Activated naive CD8-positive, alpha-beta T cell treated with anti-CD3 and anti-CD28 coated beads, Interleukin-2, amount 10 ng/mL, durations not matched to agents 7 days and 5 days (primary cell): ENCODE data around the gene KPNA3. TPM values are rescaled to one million over a fixed set of nuclear protein-coding genes. Genes with fewer than 3 reads are reported as not detected.
"Not testable (repeated sequence)": the region's sequence is repeated elsewhere in the genome, so short reads cannot be mapped to it uniquely, and the experiment has no call there.

Experiments
- ATAC-seq: fragments of 150-1000 bp; cut with Tn5 transposase; one replicate; pipeline ENCODE4 v1.10.0; 2021; ENCODE audit warnings: low read depth, moderate library complexity
- POLR2A ChIA-PET: fragments of 350-600 bp; sonication (Branson Sonifier 250); formaldehyde crosslinking; loops from one replicate; lab custom pipeline; 2021; ENCODE audit warnings: antibody characterized with exemption; lab: Charles Lee
- DNase-seq: peaks from one replicate; pipeline ENCODE4 v3.0.0; 2021
- H3K27ac Mint-ChIP-seq: one replicate; pipeline ENCODE4 v1.8.0; 2022; ENCODE audit warnings: mild to moderate bottlenecking, mixed read lengths
- H3K27me3 Mint-ChIP-seq: one replicate; pipeline ENCODE4 v1.8.0; 2022; ENCODE audit warnings: mild to moderate bottlenecking, moderate library complexity, mixed read lengths
- H3K36me3 Mint-ChIP-seq: one replicate; pipeline ENCODE4 v1.8.0; 2021; ENCODE audit warnings: mild to moderate bottlenecking, mixed read lengths
- H3K4me1 Mint-ChIP-seq: one replicate; pipeline ENCODE4 v1.8.0; 2021; ENCODE audit warnings: mixed read lengths
- H3K4me3 Mint-ChIP-seq: one replicate; pipeline ENCODE4 v1.8.0; 2022; ENCODE audit warnings: mild to moderate bottlenecking, moderate library complexity, mixed read lengths
- H3K9me3 Mint-ChIP-seq: one replicate; pipeline ENCODE4 v1.8.0; 2021; ENCODE audit warnings: mixed read lengths
- total RNA-seq, 2 experiments: library from RNA; stranded (reverse); gene quantifications; one replicate each; pipeline ENCODE4 v1.2.3, GENCODE V29; 2021

The KPNA3 gene
- total RNA-seq, 2 experiments from 2014 or later, result 27.8 to 28.1 TPM

DNA sequence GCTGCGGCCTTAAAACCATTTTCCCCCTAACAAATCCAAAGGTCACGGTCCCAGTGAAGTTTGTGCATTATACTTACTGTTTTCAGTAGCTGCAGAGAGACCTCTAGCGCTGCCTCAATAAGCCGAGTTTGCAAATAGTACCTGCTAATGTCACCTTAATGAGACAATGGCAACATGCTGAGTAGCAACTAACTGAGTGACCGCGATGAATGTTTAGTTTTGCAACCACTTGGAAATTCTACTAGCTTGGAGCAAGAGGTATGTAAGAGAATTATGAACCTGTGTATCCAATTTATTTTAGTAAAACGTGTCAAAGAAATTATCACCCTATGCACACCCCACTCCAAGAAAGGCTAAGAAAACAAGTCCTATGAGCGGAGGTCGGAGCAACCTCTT, 1.2 kb downstream of the KPNA3 start:
- Mint-ChIP-seq H3K4me3 (peak overlapping the region; percentile 90), H3K9me3 (no peaks in the 10 kb centered on the region), H3K36me3 (peaks cover 9% of the 10 kb centered on the region), H3K4me1 (peaks cover 29% of the 10 kb centered on the region), H3K27me3 (peaks cover 2% of the 10 kb centered on the region), H3K27ac (peak overlapping the region; percentile 92)
- DNase-seq (no peak), ATAC-seq (no peak)
- POLR2A ChIA-PET, result interaction anchor here (0.6 to 3.2 kb wide), 6 partner anchors 60 to 1663 kb away, joined by 3 to 20 read pairs (median 4); partner anchors contain the start of genes CAB39L, EBPL, SETDB2 and SPRYD7

DNA sequence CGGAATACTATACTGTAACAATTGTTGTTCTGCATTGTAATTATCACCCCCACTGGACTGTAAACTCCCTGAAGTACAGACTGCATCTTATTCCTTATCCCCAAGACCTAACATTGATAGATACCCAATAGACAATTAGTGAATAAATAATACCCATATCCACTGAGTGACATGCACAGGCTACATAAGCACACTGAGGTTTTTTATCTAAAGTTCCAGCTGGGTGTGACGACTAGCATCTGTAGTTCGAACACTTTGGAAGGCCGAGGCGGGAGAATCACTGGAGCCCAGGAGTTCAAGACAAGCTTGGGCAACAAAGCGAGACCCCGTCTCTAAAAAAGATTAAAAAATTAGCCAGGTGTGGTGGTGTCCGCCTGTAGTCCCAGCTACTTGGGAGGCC, 2.5 kb downstream of the KPNA3 start:
- no peak overlapping the region for H3K4me3 Mint-ChIP-seq
- H3K36me3 Mint-ChIP-seq, result peaks cover 12% of the 10 kb centered on the region
- DNase-seq (no peak), ATAC-seq (no peak)
- H3K4me1 Mint-ChIP-seq, result peaks cover 29% of the 10 kb centered on the region
- POLR2A ChIA-PET, result no interaction called here
- H3K27ac Mint-ChIP-seq, result no peak overlapping the region
- H3K9me3 Mint-ChIP-seq, result no peaks in the 10 kb centered on the region
- H3K27me3 Mint-ChIP-seq, result no peaks in the 10 kb centered on the region

GRCh38 chr13:49786401-49787008, 6.0 kb downstream of the KPNA3 start:
- Mint-ChIP-seq H3K9me3 (no peaks in the 10 kb centered on the region), H3K4me3 (no peak overlapping the region), H3K36me3 (peaks cover 19% of the 10 kb centered on the region), H3K27me3 (no peaks in the 10 kb centered on the region), H3K4me1 (peaks cover 23% of the 10 kb centered on the region), H3K27ac (no peak overlapping the region)
- POLR2A ChIA-PET, result no interaction called here
- no peak for ATAC-seq
- no peak for DNase-seq

DNA sequence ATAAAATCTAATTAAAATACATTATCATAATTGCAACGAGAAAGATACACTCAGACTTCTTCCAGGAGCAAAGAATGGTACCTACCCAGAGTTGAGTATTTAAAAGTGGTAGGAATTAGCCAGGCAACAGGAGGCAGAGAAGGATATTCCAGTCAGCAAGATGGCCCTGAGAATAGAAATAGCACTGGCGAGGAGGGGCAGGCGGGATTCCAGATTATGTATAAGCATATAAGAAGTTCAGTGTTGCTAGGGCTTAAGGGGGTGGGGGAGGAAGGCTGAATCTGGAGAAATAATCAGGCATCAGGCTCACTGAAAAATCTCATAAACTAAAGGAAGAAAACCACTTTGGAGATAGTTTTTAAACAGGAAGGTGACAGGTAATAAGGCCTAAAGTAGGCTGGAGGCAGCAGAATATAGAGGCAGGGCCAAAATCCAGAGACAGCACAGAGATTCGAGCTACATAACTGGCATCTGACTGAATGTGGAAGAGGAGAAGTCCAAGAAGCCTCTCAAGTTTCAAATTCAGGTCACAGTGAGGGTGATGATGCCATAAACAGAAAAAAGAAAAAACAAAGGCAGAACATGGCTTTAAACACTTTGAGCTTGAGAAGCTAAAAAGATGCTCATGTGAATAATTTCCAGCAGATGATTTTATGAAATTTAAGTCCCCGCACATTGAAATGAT, 7.5 kb downstream of the KPNA3 start:
- Mint-ChIP-seq H3K9me3 (no peaks in the 10 kb centered on the region), H3K4me3 (no peak overlapping the region), H3K27ac (no peak overlapping the region), H3K36me3 (peaks cover 21% of the 10 kb centered on the region), H3K27me3 (no peaks in the 10 kb centered on the region), H3K4me1 (peaks cover 17% of the 10 kb centered on the region)
- DNase-seq (no peak), ATAC-seq (no peak)
- POLR2A ChIA-PET, result no interaction called here

DNA sequence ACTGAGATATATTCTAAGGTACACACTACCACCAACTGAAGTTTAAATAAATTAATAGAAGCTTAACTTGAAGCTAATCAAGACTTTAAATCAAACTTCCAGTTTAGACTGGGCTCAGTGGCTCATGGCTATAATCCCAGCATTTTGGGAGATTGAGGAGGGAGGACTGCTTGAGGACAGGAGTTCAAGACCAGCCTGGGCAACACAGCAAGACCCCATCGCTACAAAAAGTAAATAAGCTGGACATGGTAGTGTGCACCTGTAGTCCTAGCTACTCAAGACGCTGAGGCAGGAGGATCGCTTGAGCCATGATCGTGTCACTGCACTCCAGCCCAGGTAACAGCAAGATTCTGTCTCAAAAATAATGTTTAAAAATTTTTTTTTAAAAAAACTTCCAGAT, 8.6 kb downstream of the KPNA3 start:
- DNase-seq, result no peak
- POLR2A ChIA-PET, result no interaction called here
- no peak overlapping the region for H3K27ac Mint-ChIP-seq
- H3K36me3 Mint-ChIP-seq, result peaks cover 17% of the 10 kb centered on the region
- no peak for ATAC-seq
- H3K4me3 Mint-ChIP-seq, result no peak overlapping the region
- no peaks in the 10 kb centered on the region for H3K9me3 Mint-ChIP-seq
- peaks cover 8% of the 10 kb centered on the region for H3K4me1 Mint-ChIP-seq
- no peaks in the 10 kb centered on the region for H3K27me3 Mint-ChIP-seq

DNA sequence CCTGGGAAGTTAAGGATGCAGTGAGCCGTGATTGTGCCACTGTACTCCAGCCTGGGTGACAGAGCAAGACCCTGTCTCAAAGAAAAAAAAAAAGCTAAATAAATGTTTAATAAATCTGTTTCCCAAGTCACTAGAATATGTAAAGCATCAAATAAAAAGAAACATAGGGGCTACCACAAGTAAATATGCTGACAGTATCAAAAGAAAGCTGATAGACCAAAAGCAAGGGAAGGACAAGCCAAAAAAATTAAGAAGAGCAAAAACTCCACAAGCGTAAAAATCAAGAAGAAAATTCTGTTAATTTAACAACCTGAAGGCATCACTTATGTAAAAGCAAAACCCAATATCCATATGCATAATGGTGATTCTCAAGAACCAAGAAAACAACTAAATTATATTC, 9.7 kb downstream of the KPNA3 start:
- Mint-ChIP-seq H3K4me1 (peaks cover 13% of the 10 kb centered on the region), H3K9me3 (no peaks in the 10 kb centered on the region), H3K27ac (no peak overlapping the region), H3K36me3 (peaks cover 17% of the 10 kb centered on the region), H3K4me3 (no peak overlapping the region), H3K27me3 (no peaks in the 10 kb centered on the region)
- no peak for ATAC-seq
- POLR2A ChIA-PET, result no interaction called here
- DNase-seq, result no peak

- DNase-seq (no peak), ATAC-seq (no peak)
- Mint-ChIP-seq H3K4me3 (no peak overlapping the region), H3K4me1 (peaks cover 15% of the 10 kb centered on the region), H3K27ac (no peak overlapping the region), H3K27me3 (no peaks in the 10 kb centered on the region), H3K9me3 (no peaks in the 10 kb centered on the region), H3K36me3 (peaks cover 16% of the 10 kb centered on the region)
- POLR2A ChIA-PET, result no interaction called here
These were observed 10.7 kb downstream of the KPNA3 start for GRCh38 chr13:49781806-49782205.

GRCh38 chr13:49779721-49780120, 12.8 kb downstream of the KPNA3 start:
- H3K4me3 Mint-ChIP-seq, result no peak overlapping the region
- ATAC-seq (no peak), DNase-seq (no peak)
- H3K9me3 Mint-ChIP-seq, result no peaks in the 10 kb centered on the region
- H3K27ac Mint-ChIP-seq, result no peak overlapping the region
- H3K4me1 Mint-ChIP-seq, result peaks cover 10% of the 10 kb centered on the region
- no peaks in the 10 kb centered on the region for H3K27me3 Mint-ChIP-seq
- POLR2A ChIA-PET, result no interaction called here
- peaks cover 10% of the 10 kb centered on the region for H3K36me3 Mint-ChIP-seq

DNA sequence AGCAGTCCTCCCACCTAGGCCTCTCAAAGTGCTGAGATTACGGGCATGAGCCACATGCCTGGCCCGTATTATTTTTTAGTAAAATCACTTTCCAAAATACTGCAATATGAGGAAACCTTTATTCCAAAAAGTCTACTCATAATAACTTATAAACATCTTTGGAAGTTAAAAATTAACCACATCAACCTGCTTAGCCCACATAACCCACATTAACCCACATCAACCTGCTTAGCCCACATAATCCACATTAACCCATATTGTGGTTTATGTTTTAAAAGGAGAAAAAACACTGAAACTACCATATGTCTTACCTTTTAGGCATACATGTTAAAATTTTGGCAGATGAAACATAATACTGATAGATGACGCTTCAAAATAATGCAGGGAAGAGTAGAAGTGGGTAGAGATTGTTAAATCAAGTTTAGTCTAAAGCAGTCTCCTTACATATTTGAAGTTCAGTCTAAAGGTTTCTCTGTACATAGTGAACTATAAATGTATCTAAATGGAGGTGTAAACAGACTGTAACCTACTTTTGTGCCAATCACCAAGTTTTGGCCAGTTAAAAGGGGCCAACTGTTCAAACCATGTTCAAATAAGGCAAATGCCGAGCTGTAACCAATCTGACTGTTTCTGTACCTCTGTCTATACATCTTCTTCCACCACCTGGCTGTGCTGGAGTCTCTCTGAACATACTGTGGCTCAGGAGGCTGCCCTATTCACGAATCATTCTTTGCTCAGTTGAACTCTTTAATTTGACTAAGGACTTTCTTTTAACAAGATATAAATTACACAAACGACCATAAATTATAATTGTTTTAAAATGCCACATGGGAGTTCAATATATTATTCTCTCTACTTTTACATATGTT, 14.5 kb downstream of the KPNA3 start:
- Mint-ChIP-seq H3K4me3 (no peak overlapping the region), H3K4me1 (peaks cover 10% of the 10 kb centered on the region)

GRCh38 chr13:49776871-49777270, 15.6 kb downstream of the KPNA3 start:
- POLR2A ChIA-PET, result no interaction called here
- Mint-ChIP-seq H3K9me3 (no peaks in the 10 kb centered on the region), H3K4me3 (no peak overlapping the region), H3K27me3 (no peaks in the 10 kb centered on the region), H3K27ac (no peak overlapping the region), H3K4me1 (peaks cover 10% of the 10 kb centered on the region), H3K36me3 (peaks cover 9% of the 10 kb centered on the region)
- ATAC-seq (no peak), DNase-seq (no peak)

More for the DNA sequence above, 14.5 kb downstream of the KPNA3 start:
- ATAC-seq (no peak), DNase-seq (no peak)
- POLR2A ChIA-PET, result no interaction called here
- Mint-ChIP-seq H3K27me3 (no peaks in the 10 kb centered on the region), H3K36me3 (peaks cover 10% of the 10 kb centered on the region), H3K9me3 (no peaks in the 10 kb centered on the region), H3K27ac (peak overlapping the region; percentile 17)

GRCh38 chr13:49774376-49775005, 18.0 kb downstream of the KPNA3 start:
- POLR2A ChIA-PET, result no interaction called here
- H3K27me3 Mint-ChIP-seq, result no peaks in the 10 kb centered on the region
- peaks cover 9% of the 10 kb centered on the region for H3K4me1 Mint-ChIP-seq
- no peak overlapping the region for H3K4me3 Mint-ChIP-seq
- ATAC-seq (no peak), DNase-seq (no peak)
- peaks cover 11% of the 10 kb centered on the region for H3K36me3 Mint-ChIP-seq
- H3K27ac Mint-ChIP-seq, result no peak overlapping the region
- H3K9me3 Mint-ChIP-seq, result no peaks in the 10 kb centered on the region

DNA sequence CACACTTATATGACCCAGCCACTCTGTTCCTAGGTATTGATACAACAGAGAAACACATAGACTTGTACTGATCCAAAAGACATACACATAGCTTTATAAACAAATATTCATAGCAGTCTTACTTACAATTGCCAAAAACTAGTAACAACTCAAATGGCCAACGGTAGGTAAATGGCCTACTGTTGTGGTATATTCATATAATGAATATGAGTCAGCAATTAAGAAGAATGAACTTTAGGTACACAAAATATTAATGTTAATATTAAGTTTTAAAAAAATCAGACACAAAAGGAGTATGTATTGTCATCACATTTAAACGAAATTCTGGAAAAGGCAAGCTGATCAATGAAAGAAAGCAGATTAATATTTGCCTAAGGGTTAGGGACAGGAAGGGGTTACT, 19.7 kb downstream of the KPNA3 start:
- H3K4me3 Mint-ChIP-seq, result no peak overlapping the region
- peaks cover 3% of the 10 kb centered on the region for H3K4me1 Mint-ChIP-seq
- H3K9me3 Mint-ChIP-seq, result no peaks in the 10 kb centered on the region
- no peaks in the 10 kb centered on the region for H3K27me3 Mint-ChIP-seq
- ATAC-seq (no peak), DNase-seq (no peak)
- POLR2A ChIA-PET, result no interaction called here
- H3K36me3 Mint-ChIP-seq, result peaks cover 11% of the 10 kb centered on the region
- no peak overlapping the region for H3K27ac Mint-ChIP-seq

GRCh38 chr13:49761811-49762210, 30.7 kb downstream of the KPNA3 start:
- ATAC-seq, H3K9me3 Mint-ChIP-seq, H3K4me1 Mint-ChIP-seq, DNase-seq, H3K4me3 Mint-ChIP-seq, POLR2A ChIA-PET, H3K27ac Mint-ChIP-seq, H3K27me3 Mint-ChIP-seq: not testable (repeated sequence)
- H3K36me3 Mint-ChIP-seq, result peaks cover 30% of the 10 kb centered on the region
